Smooth muscle cell (in vitro differentiated cells): ENCODE data around the gene NOP10. TPM values are rescaled to one million over a fixed set of nuclear protein-coding genes. Genes with fewer than 3 reads are reported as not detected.
A peak's percentile ranks its signal among the peaks of the same experiment; 100 is the strongest.

ENCODE experiments used
- DNase-seq: peaks from one replicate; lab custom pipeline; 2025; ENCODE audit not compliant: unreplicated experiment; lab: John Stamatoyannopoulos, UW
- H2AFZ ChIP-seq: fragments of 200-600 bp; sonication (generic); 2 replicates; pipeline ENCODE4 v1.6.0; 2016; ENCODE audit warnings: antibody characterized with exemption, low read depth, mild to moderate bottlenecking
- H3F3A ChIP-seq: fragments of 200-600 bp; sonication (generic); 2 replicates; pipeline ENCODE4 v1.6.0; 2017; ENCODE audit warnings: antibody characterized with exemption, low read depth
- H3K27ac ChIP-seq: fragments of 200-600 bp; sonication (generic); 2 replicates; pipeline ENCODE4 v1.5.1; 2016; ENCODE audit warnings: low read depth, mild to moderate bottlenecking
- H3K27me3 ChIP-seq: fragments of 200-600 bp; sonication (generic); 2 replicates; pipeline ENCODE4 v1.6.1; 2016; ENCODE audit warnings: low read depth, mild to moderate bottlenecking
- H3K36me3 ChIP-seq: fragments of 200-600 bp; sonication (generic); 2 replicates; pipeline ENCODE4 v1.5.1; 2016; ENCODE audit warnings: low read depth
- H3K4me1 ChIP-seq: fragments of 200-600 bp; sonication (generic); 2 replicates; pipeline ENCODE4 v1.5.1; 2016; ENCODE audit warnings: low read depth
- H3K4me2 ChIP-seq: fragments of 200-600 bp; sonication (generic); 2 replicates; pipeline ENCODE4 v1.6.0; 2016; ENCODE audit warnings: mild to moderate bottlenecking
- H3K4me3 ChIP-seq: fragments of 200-600 bp; sonication (generic); 2 replicates; pipeline ENCODE4 v1.5.1; 2016; ENCODE audit warnings: mild to moderate bottlenecking
- H3K79me2 ChIP-seq: fragments of 200-600 bp; sonication (generic); 2 replicates; pipeline ENCODE4 v1.6.0; 2016; ENCODE audit warnings: low read depth, mild to moderate bottlenecking
- H3K9ac ChIP-seq: fragments of 200-600 bp; sonication (generic); 2 replicates; pipeline ENCODE4 v1.6.0; 2016; ENCODE audit warnings: low read depth
- H3K9me3 ChIP-seq: fragments of 200-600 bp; sonication (generic); replicated peaks from 2 replicates; pipeline ENCODE4 v1.5.1; 2016; ENCODE audit warnings: low read depth
- H4K20me1 ChIP-seq: fragments of 200-600 bp; sonication (generic); 2 replicates; pipeline ENCODE4 v1.6.0; 2016; ENCODE audit warnings: low read depth
- WGBS: methylation state at CpG from one replicate; pipeline ENCODE4 v1.1.7; 2016; ENCODE audit warnings: low lambda C conversion rate; 5-methylcytosine and 5-hydroxymethylcytosine counted together
- polyA plus RNA-seq: library from polyadenylated mRNA; unstranded; fragments of >200 nt; fragmentation: Nextera tagmentation; extraction: Ambion mirVana; gene quantifications from 2 replicates; pipeline ENCODE4 v1.2.1, GENCODE V29; 2016
- total RNA-seq: library from RNA; depleted of rRNA; stranded (reverse); fragments of >200 nt; gene quantifications from 2 replicates; pipeline ENCODE4 v1.2.3, GENCODE V29; 2014
- TF ChIP-seq, protein P1 (sequence below): fragments of 200-600 bp; sonication (generic); IDR thresholded peaks from 2 replicates; pipeline ENCODE4 v1.5.1; 2017; ENCODE audit warnings: borderline replicate concordance, mild to moderate bottlenecking, antibody characterized with exemption; ENCODE audit not compliant: insufficient read depth, poor library complexity, severe bottlenecking

NOP10 gene
- total and polyA plus RNA-seq, 2 experiments from 2014 or later = 305 to 306 TPM

- TF ChIP-seq, protein P1, sequence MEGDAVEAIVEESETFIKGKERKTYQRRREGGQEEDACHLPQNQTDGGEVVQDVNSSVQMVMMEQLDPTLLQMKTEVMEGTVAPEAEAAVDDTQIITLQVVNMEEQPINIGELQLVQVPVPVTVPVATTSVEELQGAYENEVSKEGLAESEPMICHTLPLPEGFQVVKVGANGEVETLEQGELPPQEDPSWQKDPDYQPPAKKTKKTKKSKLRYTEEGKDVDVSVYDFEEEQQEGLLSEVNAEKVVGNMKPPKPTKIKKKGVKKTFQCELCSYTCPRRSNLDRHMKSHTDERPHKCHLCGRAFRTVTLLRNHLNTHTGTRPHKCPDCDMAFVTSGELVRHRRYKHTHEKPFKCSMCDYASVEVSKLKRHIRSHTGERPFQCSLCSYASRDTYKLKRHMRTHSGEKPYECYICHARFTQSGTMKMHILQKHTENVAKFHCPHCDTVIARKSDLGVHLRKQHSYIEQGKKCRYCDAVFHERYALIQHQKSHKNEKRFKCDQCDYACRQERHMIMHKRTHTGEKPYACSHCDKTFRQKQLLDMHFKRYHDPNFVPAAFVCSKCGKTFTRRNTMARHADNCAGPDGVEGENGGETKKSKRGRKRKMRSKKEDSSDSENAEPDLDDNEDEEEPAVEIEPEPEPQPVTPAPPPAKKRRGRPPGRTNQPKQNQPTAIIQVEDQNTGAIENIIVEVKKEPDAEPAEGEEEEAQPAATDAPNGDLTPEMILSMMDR = no peak
These were observed 18.3 kb upstream of the NOP10 start for GRCh38 chr15:34361278-34361677.

GRCh38 chr15:34360298-34360697, 17.4 kb upstream of the NOP10 start:
- Histone ChIP-seq H3K79me2 (no peaks in the 10 kb centered on the region), H3K9ac (no peak overlapping the region), H3K4me3 (no peak overlapping the region), H3K4me2 (no peak overlapping the region), H3F3A (no peaks in the 10 kb centered on the region), H2AFZ (no peak overlapping the region), H4K20me1 (peaks cover under 1% of the 10 kb centered on the region), H3K27ac (peak overlapping the region; percentile 6), H3K9me3 (no peaks in the 10 kb centered on the region), H3K27me3 (no peaks in the 10 kb centered on the region), H3K4me1 (no peaks in the 10 kb centered on the region), H3K36me3 (no peaks in the 10 kb centered on the region)
- TF ChIP-seq, protein P1 = no peak
- 40% methylated on average over 1 of the region's 1 CpG for WGBS
- DNase-seq = no peak

More at GRCh38 chr15:34361278-34361677, 18.3 kb upstream of the NOP10 start:
- Histone ChIP-seq H4K20me1 (peaks cover 4% of the 10 kb centered on the region), H3F3A (no peaks in the 10 kb centered on the region), H3K4me2 (no peak overlapping the region), H3K4me1 (peaks cover 8% of the 10 kb centered on the region), H3K27me3 (no peaks in the 10 kb centered on the region), H3K4me3 (no peak overlapping the region), H2AFZ (no peak overlapping the region), H3K9ac (no peak overlapping the region), H3K36me3 (no peaks in the 10 kb centered on the region), H3K9me3 (no peaks in the 10 kb centered on the region), H3K27ac (no peak overlapping the region), H3K79me2 (no peaks in the 10 kb centered on the region)
- 98% methylated on average over 7 of the region's 7 CpGs for WGBS
- DNase-seq = no peak

DNA sequence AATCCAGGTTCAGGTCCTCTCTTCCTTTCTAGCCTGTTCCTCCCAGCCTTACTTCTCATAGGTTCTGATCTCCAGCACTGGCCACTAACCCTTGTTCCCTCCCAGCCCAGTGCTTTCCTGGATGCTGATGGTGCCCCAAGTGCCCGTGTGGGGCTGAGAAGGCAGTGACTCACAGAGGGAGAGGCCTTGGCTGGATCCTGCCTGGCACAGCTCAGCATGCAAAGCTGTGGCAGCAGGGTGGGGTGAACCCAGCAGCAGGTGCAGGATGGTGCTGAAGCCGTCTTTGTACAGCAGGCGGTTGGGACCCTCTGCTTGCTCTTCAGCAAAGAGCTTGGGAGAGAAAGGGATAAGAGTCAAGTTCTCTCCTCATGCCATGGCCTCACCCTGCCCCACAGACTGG, 16.5 kb upstream of the NOP10 start:
- no peaks in the 10 kb centered on the region for H3K79me2 ChIP-seq

DNA sequence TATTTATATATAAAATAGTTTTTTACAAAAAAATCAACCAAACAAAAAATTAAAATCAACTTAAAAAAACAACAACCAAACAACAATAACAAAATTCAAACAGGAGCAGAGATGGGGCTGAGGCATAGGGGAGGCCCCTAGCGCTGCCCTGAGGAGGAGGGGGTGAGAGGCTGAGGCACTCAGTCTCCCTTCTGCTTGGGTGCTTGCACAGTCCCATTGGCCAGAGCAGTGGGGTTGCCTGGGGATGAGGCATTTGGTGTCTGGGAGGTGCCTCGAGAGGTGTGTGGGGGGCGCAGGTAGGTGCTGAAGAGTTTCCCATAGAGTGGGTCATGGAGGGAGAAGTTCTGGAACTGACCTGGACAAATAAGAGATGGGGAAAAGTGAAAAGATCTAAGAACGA, 16.0 kb upstream of the NOP10 start:
- Histone ChIP-seq H3K27me3 (no peaks in the 10 kb centered on the region), H3K4me1 (no peaks in the 10 kb centered on the region), H3K4me3 (no peak overlapping the region), H3F3A (no peaks in the 10 kb centered on the region), H3K36me3 (no peaks in the 10 kb centered on the region), H3K79me2 (no peaks in the 10 kb centered on the region), H2AFZ (no peak overlapping the region), H3K9me3 (no peaks in the 10 kb centered on the region), H3K9ac (no peak overlapping the region), H4K20me1 (no peaks in the 10 kb centered on the region), H3K27ac (no peak overlapping the region), H3K4me2 (no peak overlapping the region)
- WGBS = 100% methylated on average over 4 of the region's 4 CpGs
- TF ChIP-seq, protein P1 = no peak
- no peak for DNase-seq

More for the DNA sequence above, 16.5 kb upstream of the NOP10 start:
- no peaks in the 10 kb centered on the region for H3K4me1 ChIP-seq
- H2AFZ ChIP-seq = no peak overlapping the region
- H3K27ac ChIP-seq = no peak overlapping the region
- H3K9ac ChIP-seq = no peak overlapping the region
- H3K4me2 ChIP-seq = no peak overlapping the region
- DNase-seq = no peak
- H3K27me3 ChIP-seq = no peaks in the 10 kb centered on the region
- WGBS = 89% methylated on average over 3 of the region's 3 CpGs
- no peak overlapping the region for H3K4me3 ChIP-seq
- H3K9me3 ChIP-seq = no peaks in the 10 kb centered on the region
- no peaks in the 10 kb centered on the region for H3F3A ChIP-seq
- H4K20me1 ChIP-seq = no peaks in the 10 kb centered on the region
- TF ChIP-seq, protein P1 = no peak
- H3K36me3 ChIP-seq = no peaks in the 10 kb centered on the region
